Measurements from ENCODE around the gene SCAF4. TPM values are rescaled to one million over a fixed set of nuclear protein-coding genes. Genes with fewer than 3 reads are reported as not detected.

SCAF4 gene
- total and polyA plus RNA-seq, 12 donors = 5.6 to 22.3 (median 20.3) TPM

DNA sequence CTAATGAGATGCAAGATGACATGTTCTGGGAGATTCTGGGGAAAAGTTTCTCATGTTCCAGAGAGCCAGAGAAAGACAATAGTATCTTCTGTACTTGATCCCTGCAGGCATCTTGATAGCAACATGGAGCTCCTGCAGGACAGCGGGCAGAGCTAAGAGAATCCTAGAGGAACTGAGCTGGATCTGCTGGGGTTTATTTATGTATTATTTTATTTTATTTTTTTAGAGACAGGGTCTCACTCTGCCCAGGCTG lies 22.7 kb upstream of the SCAF4 start:
- intact Hi-C loops (cut with DNase I) = loop anchor here in 1 of 10 donors (5.0 kb wide), 1 partner anchor 1602 kb away; no protein-coding TSS in a partner anchor
- Histone ChIP-seq H3K27ac (no peak overlapping the region), H3K4me3 (no peak overlapping the region), H3K4me1 (no peaks in the 10 kb centered on the region), H3K36me3 (no peaks in the 10 kb centered on the region), H3K9me3 (no peaks in the 10 kb centered on the region), H3K27me3 (no peaks in the 10 kb centered on the region)
- no peak for DNase-seq
- TF ChIP-seq, protein P1, sequence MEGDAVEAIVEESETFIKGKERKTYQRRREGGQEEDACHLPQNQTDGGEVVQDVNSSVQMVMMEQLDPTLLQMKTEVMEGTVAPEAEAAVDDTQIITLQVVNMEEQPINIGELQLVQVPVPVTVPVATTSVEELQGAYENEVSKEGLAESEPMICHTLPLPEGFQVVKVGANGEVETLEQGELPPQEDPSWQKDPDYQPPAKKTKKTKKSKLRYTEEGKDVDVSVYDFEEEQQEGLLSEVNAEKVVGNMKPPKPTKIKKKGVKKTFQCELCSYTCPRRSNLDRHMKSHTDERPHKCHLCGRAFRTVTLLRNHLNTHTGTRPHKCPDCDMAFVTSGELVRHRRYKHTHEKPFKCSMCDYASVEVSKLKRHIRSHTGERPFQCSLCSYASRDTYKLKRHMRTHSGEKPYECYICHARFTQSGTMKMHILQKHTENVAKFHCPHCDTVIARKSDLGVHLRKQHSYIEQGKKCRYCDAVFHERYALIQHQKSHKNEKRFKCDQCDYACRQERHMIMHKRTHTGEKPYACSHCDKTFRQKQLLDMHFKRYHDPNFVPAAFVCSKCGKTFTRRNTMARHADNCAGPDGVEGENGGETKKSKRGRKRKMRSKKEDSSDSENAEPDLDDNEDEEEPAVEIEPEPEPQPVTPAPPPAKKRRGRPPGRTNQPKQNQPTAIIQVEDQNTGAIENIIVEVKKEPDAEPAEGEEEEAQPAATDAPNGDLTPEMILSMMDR (IDR thresholded peaks at IDR 0.05) = no peak
- 79 to 83% methylated on average over 1 of the region's 1 CpG for WGBS, 2 donors
- ATAC-seq = no peak

DNA sequence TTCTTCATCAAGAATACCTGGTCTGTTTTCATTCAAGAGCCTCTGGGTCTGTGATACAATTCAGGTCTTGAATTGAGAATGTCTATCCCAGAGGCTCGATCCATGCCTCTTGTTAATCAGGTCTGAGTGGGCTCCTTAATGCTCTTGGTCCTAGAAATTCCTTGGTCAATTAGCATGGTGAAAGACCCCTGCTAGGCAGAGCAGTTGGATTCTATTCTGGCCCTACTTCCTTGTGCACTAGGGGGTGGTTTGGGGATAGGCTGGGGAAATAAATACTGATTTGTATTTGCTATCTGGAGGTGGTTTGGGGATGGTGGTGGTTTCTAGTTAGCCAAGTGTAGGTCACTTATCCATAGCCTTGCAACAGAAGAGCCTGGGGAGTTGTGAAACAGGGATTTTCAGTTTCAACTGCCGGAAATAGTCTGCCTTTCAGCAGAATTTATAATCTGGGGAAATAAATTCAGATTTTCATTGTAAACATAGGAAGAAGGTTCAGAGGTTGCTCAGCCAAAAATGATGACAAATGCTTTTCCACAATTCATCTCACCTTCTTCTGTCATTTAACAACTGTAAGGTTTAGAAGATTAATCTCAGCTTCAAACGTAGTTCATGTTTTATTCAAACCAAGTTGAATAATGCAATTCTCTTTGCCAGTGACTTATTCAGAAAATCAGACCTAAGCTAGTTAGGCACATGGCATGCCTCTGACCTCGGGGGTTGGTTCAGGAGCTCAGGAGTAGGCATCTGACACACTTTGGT lies 22.2 kb upstream of the SCAF4 start:
- Histone ChIP-seq H3K27ac (no peak overlapping the region), H3K27me3 (no peaks in the 10 kb centered on the region), H3K4me3 (no peak overlapping the region), H3K36me3 (no peaks in the 10 kb centered on the region), H3K9me3 (no peaks in the 10 kb centered on the region), H3K4me1 (no peaks in the 10 kb centered on the region)
- DNase-seq (no peak), ATAC-seq (no peak)
- 66 to 79% methylated on average over 4 of the region's 4 CpGs for WGBS, 2 donors
- intact Hi-C loops (cut with DNase I) = loop anchor here in 1 of 10 donors (5.0 kb wide), 1 partner anchor 1602 kb away; no protein-coding TSS in a partner anchor
- TF ChIP-seq, protein P1 (IDR thresholded peaks at IDR 0.05) = no peak

DNA sequence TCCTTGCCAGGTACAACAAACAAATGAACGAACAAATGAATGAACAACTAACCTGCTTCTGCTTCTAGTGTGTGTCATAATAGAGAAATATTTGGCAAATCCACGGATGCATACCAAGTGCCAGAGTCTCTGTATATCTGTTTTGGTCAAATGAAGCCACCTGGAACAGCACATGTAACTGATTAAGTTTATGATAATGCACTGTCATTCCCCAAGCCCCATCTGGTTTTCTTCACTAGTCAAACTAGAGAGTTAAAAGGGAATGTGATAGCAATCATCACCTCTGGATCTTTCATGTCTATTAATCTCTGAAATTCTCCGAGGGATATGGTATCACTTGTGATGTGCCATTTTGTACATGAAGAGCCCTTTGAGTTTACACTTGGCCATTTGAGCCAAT lies 21.0 kb upstream of the SCAF4 start:
- 56 to 62% methylated on average over 3 of the region's 3 CpGs for WGBS, 2 donors
- Histone ChIP-seq H3K27me3 (no peaks in the 10 kb centered on the region), H3K36me3 (no peaks in the 10 kb centered on the region), H3K4me3 (no peak overlapping the region), H3K9me3 (no peaks in the 10 kb centered on the region), H3K27ac (no peak overlapping the region), H3K4me1 (no peaks in the 10 kb centered on the region)
- intact Hi-C loops (cut with DNase I) = loop anchor here in 1 of 10 donors (5.0 kb wide), 1 partner anchor 1601 kb away; no protein-coding TSS in a partner anchor
- ATAC-seq = no peak
- TF ChIP-seq, protein P1 (IDR thresholded peaks at IDR 0.05) = no peak
- no peak for DNase-seq

DNA sequence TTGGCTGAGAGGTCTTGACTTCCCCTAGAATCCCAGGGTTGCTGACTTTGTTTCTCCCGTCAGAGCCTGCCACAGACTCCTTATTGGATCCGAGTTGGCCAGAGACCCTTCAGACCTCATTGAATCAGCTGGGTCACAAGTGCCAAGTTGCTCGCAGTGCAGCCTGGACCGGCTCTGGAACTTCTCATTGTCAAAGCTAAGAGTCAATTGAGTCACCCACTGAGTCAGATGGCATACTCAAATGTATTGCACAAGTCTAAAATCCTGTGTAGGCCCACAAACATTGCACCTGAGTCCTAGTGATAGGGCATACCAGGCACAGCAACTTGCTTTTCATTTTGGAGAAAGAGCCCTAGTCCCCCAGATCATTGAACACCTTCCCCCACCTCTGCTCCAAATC lies 20.4 kb upstream of the SCAF4 start:
- no peaks in the 10 kb centered on the region for H3K27me3 ChIP-seq
- TF ChIP-seq, protein P1 (IDR thresholded peaks at IDR 0.05) = no peak
- H3K4me1 ChIP-seq = no peaks in the 10 kb centered on the region
- intact Hi-C loops (cut with DNase I) = loop anchor here in 1 of 10 donors (5.0 kb wide), 1 partner anchor 1600 kb away; no protein-coding TSS in a partner anchor
- 81 to 87% methylated on average over 4 of the region's 4 CpGs for WGBS, 2 donors
- DNase-seq = no peak
- H3K9me3 ChIP-seq = no peaks in the 10 kb centered on the region
- ATAC-seq = no peak
- no peaks in the 10 kb centered on the region for H3K36me3 ChIP-seq
- H3K4me3 ChIP-seq = no peak overlapping the region
- no peak overlapping the region for H3K27ac ChIP-seq

All from heart right ventricle (tissue), 16 donors.